T-cell (primary cell): Measurements from ENCODE around the gene BCORL1. TPM values are rescaled to one million over a fixed set of nuclear protein-coding genes. Genes with fewer than 3 reads are reported as not detected.

Experiments used
- ATAC-seq, 4 experiments: fragments of 200-7000 bp in 3 of 4; fragments of 150-1000 bp in 1 of 4; cut with Tn5 transposase; replicated peaks in 1 of 4; 1 replicate in 3 of 4; 2 replicates in 1 of 4; pipeline ENCODE4 v1.10.0; 2021; ENCODE audit warnings: moderate library complexity in 3 of 4, mild to moderate bottlenecking in 2 of 4, moderate number of reproducible peaks in 1 of 4
- CTCF ChIA-PET, 2 donors: fragments of 300-600 bp; sonication (Branson Sonifier 250); formaldehyde crosslinking; loops; one replicate each; lab custom pipeline; 2022; ENCODE audit warnings: antibody characterized with exemption in 2 of 2; lab: Charles Lee
- POLR2A ChIA-PET, 2 donors: fragments of 300-600 bp; sonication (Branson Sonifier 250); formaldehyde crosslinking; loops; one replicate each; lab custom pipeline; 2022; ENCODE audit warnings: antibody characterized with exemption in 2 of 2; lab: Charles Lee
- DNase-seq, 35 experiments: peaks; one replicate each; pipeline versions ENCODE4 v3.0.0 to v3.0.0-alpha.2; 2013 to 2023
- H3K27ac ChIP-seq: one replicate; pipeline ENCODE4 v1.5.1; 2013; ENCODE audit warnings: low read length
- H3K27me3 ChIP-seq, 2 experiments: replicated peaks in 1 of 2; 1 replicate in 1 of 2; 2 replicates in 1 of 2; pipeline versions ENCODE4 v1.6.1 to v1.7.0; 2013; ENCODE audit warnings: low read length in 1 of 2, mixed read lengths in 1 of 2; ENCODE audit not compliant: control insufficient read depth in 2 of 2, insufficient read depth in 2 of 2; ENCODE audit errors: extremely low read depth in 1 of 2
- H3K36me3 ChIP-seq, 2 donors: 1 replicate in 1 of 2; 2 replicates in 1 of 2; pipeline versions ENCODE4 v1.6.1 to v1.7.0; 2013; ENCODE audit warnings: low read length in 1 of 2; ENCODE audit not compliant: control insufficient read depth in 2 of 2, insufficient read depth in 1 of 2; ENCODE audit errors: extremely low read depth in 1 of 2
- H3K4me1 ChIP-seq, 2 experiments: 1 replicate in 1 of 2; 2 replicates in 1 of 2; pipeline versions ENCODE4 v1.6.1 to v1.7.0; 2013; ENCODE audit warnings: low read length in 2 of 2, mixed read lengths in 1 of 2; ENCODE audit not compliant: insufficient read depth in 2 of 2, control insufficient read depth in 1 of 2; ENCODE audit errors: extremely low read depth in 1 of 2
- H3K4me3 ChIP-seq, 2 donors: 1 replicate in 1 of 2; 2 replicates in 1 of 2; pipeline versions ENCODE4 v1.5.1 to v1.7.0; 2013; ENCODE audit warnings: mild to moderate bottlenecking in 2 of 2, low read length in 1 of 2, moderate library complexity in 1 of 2; ENCODE audit not compliant: control insufficient read depth in 1 of 2; ENCODE audit errors: extremely low read depth in 1 of 2
- H3K9me3 ChIP-seq: 2 replicates; pipeline ENCODE4 v1.7.0; 2013
- H3K27ac Mint-ChIP-seq, 2 donors: one replicate each; pipeline ENCODE4 v1.8.0; 2020 to 2021; ENCODE audit warnings: mild to moderate bottlenecking in 2 of 2, mixed read lengths in 2 of 2
- H3K27me3 Mint-ChIP-seq, 2 donors: one replicate each; pipeline ENCODE4 v1.8.0; 2021 to 2022; ENCODE audit warnings: mixed read lengths in 2 of 2
- H3K36me3 Mint-ChIP-seq: one replicate; pipeline ENCODE4 v1.8.0; 2021; ENCODE audit warnings: mixed read lengths
- H3K4me1 Mint-ChIP-seq, 3 donors: one replicate each; pipeline ENCODE4 v1.8.0; 2020 to 2022; ENCODE audit warnings: mixed read lengths in 3 of 3, mild to moderate bottlenecking in 1 of 3
- H3K4me3 Mint-ChIP-seq, 3 donors: one replicate each; pipeline ENCODE4 v1.8.0; 2020 to 2022; ENCODE audit warnings: mild to moderate bottlenecking in 3 of 3, mixed read lengths in 3 of 3, moderate library complexity in 3 of 3
- H3K9me3 Mint-ChIP-seq, 3 donors: one replicate each; pipeline ENCODE4 v1.8.0; 2020 to 2022; ENCODE audit warnings: mixed read lengths in 3 of 3
- WGBS: methylation state at CpG from one replicate; pipeline ENCODE4 v1.1.5; 2013; ENCODE audit warnings: missing lambda C conversion rate; ENCODE audit not compliant: insufficient coverage; 5-methylcytosine and 5-hydroxymethylcytosine counted together
- total RNA-seq, 35 experiments: library from RNA in 6 of 35; stranded (reverse) in 6 of 35; fragments of 120-200 nt in 1 of 35; gene quantifications; one replicate each; pipeline versions ENCODE4 v1.2.1 to v1.2.4 and lab custom pipeline; 2013 to 2026

The BCORL1 gene
- total RNA-seq, 5 donors from 2014 or later (not counting 1 experiment from before 2014, with no cell fraction given): 8.7 to 13.5 (median 12.3) TPM

DNA sequence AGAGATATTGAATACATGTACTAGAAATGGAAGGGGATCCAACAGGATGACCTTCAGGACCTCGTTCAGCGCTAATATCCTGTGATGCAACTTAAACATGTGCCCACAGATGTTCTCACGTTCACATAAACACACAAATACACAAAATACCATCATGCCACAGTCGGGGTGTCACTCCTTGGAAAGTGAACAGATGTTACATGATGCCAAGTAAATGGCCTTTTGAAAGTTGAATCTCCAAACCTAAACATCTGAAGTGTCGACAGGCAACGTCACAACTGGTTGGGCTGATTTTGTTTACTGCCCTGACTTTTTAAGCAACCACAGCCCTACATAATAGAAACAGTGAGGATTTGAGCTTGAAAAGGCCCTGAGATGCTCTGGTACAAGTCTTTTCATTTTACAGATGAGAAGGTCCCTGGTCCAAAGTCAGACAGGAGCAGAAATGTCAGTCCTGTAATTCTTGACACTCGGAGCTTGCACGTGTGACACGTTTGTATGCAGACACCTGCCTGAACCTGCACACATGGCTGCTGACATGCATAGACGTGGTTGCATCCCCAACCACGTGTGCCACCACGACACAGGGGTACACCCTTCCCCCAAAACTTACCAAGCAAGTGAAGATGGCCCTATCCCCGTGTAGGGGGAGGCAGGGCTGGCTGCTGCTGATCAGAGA, 23.5 kb upstream of the BCORL1 start:
- DNase-seq: no peak
- peak overlapping the region; percentile 58 to 66 for H3K27ac Mint-ChIP-seq
- H3K27me3 Mint-ChIP-seq: no peaks in the 10 kb centered on the region
- WGBS: no CpG with 5 or more reads among the region's 13 CpGs
- Histone ChIP-seq H3K4me3 (no peak overlapping the region), H3K27me3 (no peaks in the 10 kb centered on the region), H3K9me3 (no peaks in the 10 kb centered on the region), H3K36me3 (no peaks in the 10 kb centered on the region), H3K27ac (no peak overlapping the region), H3K4me1 (peaks cover 5 to 34% of the 10 kb centered on the region in 2 experiments)
- peaks cover 15 to 34% (median 21%) of the 10 kb centered on the region in 3 donors for H3K4me1 Mint-ChIP-seq
- POLR2A ChIA-PET: no interaction called here
- H3K9me3 Mint-ChIP-seq: no peaks in the 10 kb centered on the region
- no peak for ATAC-seq
- H3K4me3 Mint-ChIP-seq: peak overlapping the region in 1 of 3 donors; percentile 68
- CTCF ChIA-PET: no interaction called here
- H3K36me3 Mint-ChIP-seq: no peaks in the 10 kb centered on the region

DNA sequence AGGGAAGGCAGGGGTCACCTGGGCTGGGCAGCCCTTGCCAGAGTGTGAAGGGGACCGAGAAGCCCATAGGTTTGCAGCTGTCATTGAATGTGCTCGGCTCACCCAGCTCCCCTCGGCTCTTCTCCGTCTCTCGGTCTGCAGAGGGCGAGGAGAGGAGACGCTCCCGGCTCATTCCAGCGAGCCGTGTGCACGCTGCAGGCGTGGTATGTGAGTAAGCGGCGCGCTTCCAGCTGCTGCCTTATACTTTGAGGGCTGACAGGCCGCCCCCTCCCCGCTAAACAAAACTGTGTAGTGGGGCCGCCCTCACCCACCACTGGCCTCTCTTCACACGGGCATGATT, 23.0 kb upstream of the BCORL1 start:
- no peak overlapping the region for H3K4me3 Mint-ChIP-seq
- H3K27ac Mint-ChIP-seq: no peak overlapping the region
- no peaks in the 10 kb centered on the region for H3K36me3 Mint-ChIP-seq

DNA sequence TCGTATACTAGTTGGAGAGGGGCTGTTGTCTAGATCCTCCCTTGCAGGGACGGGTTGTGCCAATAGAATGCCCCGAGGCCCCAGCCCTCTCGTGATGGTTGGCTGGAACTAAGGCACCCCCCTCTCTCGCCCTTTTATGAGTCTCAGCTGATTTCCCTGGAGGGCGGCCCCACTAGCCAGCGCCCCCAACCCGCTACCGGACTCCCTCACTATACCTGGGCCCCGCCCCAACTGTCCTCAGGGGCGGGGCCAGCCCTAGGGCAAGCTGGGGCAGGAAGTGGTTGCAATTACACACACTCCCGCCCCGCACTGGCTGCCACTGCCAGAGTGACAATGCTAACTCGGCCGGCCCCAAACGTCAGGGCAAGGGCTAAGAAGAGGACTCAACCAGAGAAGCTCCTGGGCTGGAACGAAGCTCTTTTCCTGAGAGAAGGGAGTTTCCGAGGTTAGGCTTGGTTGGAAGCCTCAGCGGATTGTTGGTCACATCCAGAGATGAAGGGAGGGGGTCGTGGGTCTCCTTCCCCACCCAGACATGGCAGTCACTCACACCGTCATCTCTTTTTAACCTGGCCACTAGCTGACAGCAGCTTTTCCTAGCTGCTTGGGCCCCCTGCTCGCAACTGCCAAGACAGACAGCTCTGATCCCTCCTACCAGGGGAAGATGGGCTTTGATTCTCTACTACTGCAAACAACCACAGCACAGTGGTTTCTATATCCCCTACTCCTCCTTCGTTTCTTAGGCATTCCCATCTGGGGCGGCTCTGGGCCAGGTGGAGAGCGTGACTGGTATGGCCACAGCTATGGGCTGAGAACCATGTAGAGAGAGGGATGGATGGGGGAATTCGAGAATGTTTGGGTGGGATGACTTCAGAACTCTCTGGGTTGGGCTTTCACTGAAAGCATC, 21.0 kb upstream of the BCORL1 start:
- no peaks in the 10 kb centered on the region for H3K36me3 ChIP-seq
- H3K4me3 ChIP-seq: peak overlapping the region; percentile 43 to 52
- Mint-ChIP-seq H3K27me3 (no peaks in the 10 kb centered on the region), H3K36me3 (no peaks in the 10 kb centered on the region), H3K27ac (peak overlapping the region; percentile 90 to 92), H3K4me3 (peak overlapping the region; percentile 64 to 75 (median 74)), H3K9me3 (no peaks in the 10 kb centered on the region), H3K4me1 (peaks cover 15 to 30% (median 19%) of the 10 kb centered on the region in 3 donors)
- ATAC-seq (peak; percentile 88 to 92 (median 90)), DNase-seq (peak in 32 of 35 experiments; percentile 30 to 69 (median 50))
- H3K4me1 ChIP-seq: peaks cover 5 to 34% of the 10 kb centered on the region in 2 experiments
- POLR2A ChIA-PET: interaction anchor here (0.6 kb wide), 4 partner anchors 14 to 66 kb away, joined by 3 read pairs; no protein-coding TSS in a partner anchor
- 42% methylated on average over 2 of the region's 26 CpGs for WGBS
- no peaks in the 10 kb centered on the region for H3K27me3 ChIP-seq
- CTCF ChIA-PET: interaction anchor here (0.5 to 2.0 kb wide), 4 partner anchors 36 to 68 kb away, joined by 3 to 8 read pairs (median 4); no protein-coding TSS in a partner anchor
- peak overlapping the region; percentile 79 for H3K27ac ChIP-seq
- no peaks in the 10 kb centered on the region for H3K9me3 ChIP-seq

More for the DNA sequence above, 23.0 kb upstream of the BCORL1 start:
- ATAC-seq (no peak), DNase-seq (no peak)
- no peaks in the 10 kb centered on the region for H3K27me3 Mint-ChIP-seq
- no peaks in the 10 kb centered on the region for H3K9me3 ChIP-seq
- H3K9me3 Mint-ChIP-seq: no peaks in the 10 kb centered on the region
- peaks cover 15 to 34% (median 21%) of the 10 kb centered on the region in 3 donors for H3K4me1 Mint-ChIP-seq
- ChIA-PET POLR2A (no interaction called here), CTCF (no interaction called here)
- no peaks in the 10 kb centered on the region for H3K27me3 ChIP-seq
- H3K27ac ChIP-seq: no peak overlapping the region
- 94% methylated on average over 3 of the region's 19 CpGs for WGBS
- H3K4me3 ChIP-seq: no peak overlapping the region
- no peaks in the 10 kb centered on the region for H3K36me3 ChIP-seq
- peaks cover 5 to 34% of the 10 kb centered on the region in 2 experiments for H3K4me1 ChIP-seq

DNA sequence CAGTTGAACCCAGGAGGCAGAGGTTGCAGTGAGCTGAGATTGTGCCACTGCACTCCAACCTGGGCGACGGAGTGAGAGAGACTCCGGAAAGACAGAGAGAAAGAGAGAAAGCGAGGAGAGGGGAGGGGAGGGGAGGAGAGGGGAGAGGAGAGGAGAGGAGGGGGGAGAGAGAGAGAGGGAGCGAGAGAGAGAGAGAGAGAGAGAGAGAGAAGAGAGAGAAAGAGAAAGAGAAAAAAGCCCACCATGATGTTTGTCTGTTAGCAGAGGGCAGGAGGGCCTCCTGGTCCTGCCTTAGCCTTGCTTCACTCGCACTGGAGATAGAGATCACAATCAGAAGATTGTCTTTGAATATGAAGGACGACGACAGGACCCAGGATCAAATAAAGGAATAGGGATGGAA, 18.7 kb upstream of the BCORL1 start:
- no peak overlapping the region for H3K27ac Mint-ChIP-seq
- peaks cover 5 to 20% of the 10 kb centered on the region in 2 experiments for H3K4me1 ChIP-seq
- POLR2A ChIA-PET: no interaction called here
- no peaks in the 10 kb centered on the region for H3K27me3 Mint-ChIP-seq
- 100% methylated on average over 2 of the region's 8 CpGs for WGBS
- peaks cover 9 to 16% (median 15%) of the 10 kb centered on the region in 3 donors for H3K4me1 Mint-ChIP-seq
- H3K36me3 ChIP-seq: no peaks in the 10 kb centered on the region
- DNase-seq (no peak), ATAC-seq (no peak)
- CTCF ChIA-PET: no interaction called here
- H3K4me3 Mint-ChIP-seq: no peak overlapping the region
- H3K9me3 Mint-ChIP-seq: no peaks in the 10 kb centered on the region
- H3K27me3 ChIP-seq: no peaks in the 10 kb centered on the region
- H3K4me3 ChIP-seq: no peak overlapping the region
- H3K27ac ChIP-seq: no peak overlapping the region
- H3K36me3 Mint-ChIP-seq: no peaks in the 10 kb centered on the region
- no peaks in the 10 kb centered on the region for H3K9me3 ChIP-seq

DNA sequence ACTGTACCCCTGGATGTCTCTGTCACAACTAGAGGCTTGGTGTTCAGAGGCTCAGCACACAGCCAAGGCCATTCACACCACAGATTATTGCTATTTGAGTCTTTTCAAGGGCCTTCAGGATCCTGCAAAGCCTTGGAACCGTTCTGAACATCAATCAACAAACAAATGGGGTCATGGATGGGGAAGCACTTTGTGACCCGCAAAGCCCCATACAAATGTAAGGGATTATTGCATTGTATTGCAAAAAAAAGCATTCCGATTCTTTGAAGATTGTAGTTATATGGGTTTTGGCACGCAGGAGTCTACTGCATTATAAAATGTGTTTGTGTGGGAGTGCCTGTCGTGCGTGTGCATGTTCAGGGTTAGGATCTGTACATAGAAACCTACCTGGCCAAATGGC, 17.3 kb upstream of the BCORL1 start:
- H3K4me3 Mint-ChIP-seq: no peak overlapping the region
- H3K27ac Mint-ChIP-seq: no peak overlapping the region
- no peak overlapping the region for H3K4me3 ChIP-seq
- no CpG with 5 or more reads among the region's 6 CpGs for WGBS
- ATAC-seq (no peak), DNase-seq (no peak)
- no peaks in the 10 kb centered on the region for H3K36me3 ChIP-seq
- H3K27ac ChIP-seq: no peak overlapping the region
- no peaks in the 10 kb centered on the region for H3K9me3 Mint-ChIP-seq
- peaks cover 9 to 15% (median 13%) of the 10 kb centered on the region in 3 donors for H3K4me1 Mint-ChIP-seq
- H3K27me3 ChIP-seq: no peaks in the 10 kb centered on the region
- no peaks in the 10 kb centered on the region for H3K36me3 Mint-ChIP-seq
- no peaks in the 10 kb centered on the region for H3K9me3 ChIP-seq
- peaks cover 5 to 20% of the 10 kb centered on the region in 2 experiments for H3K4me1 ChIP-seq
- ChIA-PET POLR2A (interaction anchor here in 1 of 2 donors (0.5 kb wide), 1 partner anchor 27 kb away, joined by 5 read pairs; no protein-coding TSS in a partner anchor), CTCF (no interaction called here)
- H3K27me3 Mint-ChIP-seq: no peaks in the 10 kb centered on the region

DNA sequence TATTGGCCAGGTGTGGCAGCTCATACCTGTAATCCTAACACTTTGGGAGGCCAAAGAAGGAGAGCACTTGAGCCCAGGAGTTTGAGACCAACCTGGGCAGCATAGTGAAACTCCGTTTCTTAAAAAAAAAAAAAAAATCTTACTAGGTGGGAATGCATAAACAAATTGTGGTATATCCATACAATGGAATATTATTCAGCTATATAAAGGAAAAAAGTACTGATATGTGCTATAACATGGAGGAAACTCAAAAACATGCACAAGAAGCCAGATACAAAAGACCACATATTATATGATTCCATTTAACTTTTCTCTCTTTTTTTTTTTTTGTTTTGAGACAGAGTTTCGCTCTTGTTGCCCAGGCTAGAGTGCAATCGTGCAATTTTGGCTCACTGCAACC, 13.5 kb upstream of the BCORL1 start:
- no peak for DNase-seq
- WGBS: no CpG with 5 or more reads among the region's 3 CpGs
- Histone ChIP-seq H3K9me3 (no peaks in the 10 kb centered on the region), H3K4me3 (no peak overlapping the region), H3K27me3 (no peaks in the 10 kb centered on the region), H3K4me1 (no peaks in the 10 kb centered on the region), H3K36me3 (no peaks in the 10 kb centered on the region), H3K27ac (no peak overlapping the region)
- Mint-ChIP-seq H3K4me3 (no peak overlapping the region), H3K36me3 (no peaks in the 10 kb centered on the region), H3K27ac (no peak overlapping the region), H3K9me3 (no peaks in the 10 kb centered on the region), H3K4me1 (no peaks in the 10 kb centered on the region), H3K27me3 (peaks cover 0 to 5% of the 10 kb centered on the region in 2 donors)
- ChIA-PET CTCF (no interaction called here), POLR2A (interaction anchor here in 1 of 2 donors (0.7 kb wide), 1 partner anchor 162 kb away, joined by 5 read pairs; no protein-coding TSS in a partner anchor)
- no peak for ATAC-seq
